Large intestine (tissue), 3 donors: ENCODE data around the gene PGAM5. TPM values are rescaled to one million over a fixed set of nuclear protein-coding genes. Genes with fewer than 3 reads are reported as not detected.
A peak's percentile ranks its signal among the peaks of the same experiment; 100 is the strongest.

Experiments used
- DNase-seq, 2 donors: peaks; one replicate each; pipeline versions ENCODE4 v3.0.0 to v3.0.0-alpha.2; 2013
- H3K27ac ChIP-seq: one replicate; pipeline ENCODE4 v1.5.1; 2013; ENCODE audit warnings: low read length
- H3K27me3 ChIP-seq: 2 replicates; pipeline ENCODE4 v1.6.1; 2013; ENCODE audit warnings: low read length; ENCODE audit not compliant: control insufficient read depth, insufficient read depth
- H3K36me3 ChIP-seq: 2 replicates; pipeline ENCODE4 v1.6.1; 2013; ENCODE audit warnings: low read length; ENCODE audit not compliant: control insufficient read depth, insufficient read depth
- H3K4me1 ChIP-seq: one replicate; pipeline ENCODE4 v1.6.1; 2013; ENCODE audit warnings: low read length; ENCODE audit not compliant: control insufficient read depth, insufficient read depth
- H3K4me3 ChIP-seq: one replicate; pipeline ENCODE4 v1.5.1; 2013; ENCODE audit warnings: low read length
- H3K9me3 ChIP-seq: one replicate; pipeline ENCODE4 v1.6.1; 2013; ENCODE audit warnings: mild to moderate bottlenecking, low read depth, low read length, moderate library complexity; ENCODE audit not compliant: control insufficient read depth
- WGBS: methylation state at CpG from one replicate; pipeline ENCODE4 v1.1.5; 2013; ENCODE audit warnings: low lambda C conversion rate; ENCODE audit not compliant: insufficient coverage; 5-methylcytosine and 5-hydroxymethylcytosine counted together
- polyA plus RNA-seq: library from polyadenylated mRNA; unstranded; fragments of 120-200 nt; gene quantifications from one replicate; pipeline ENCODE4 v1.2.1, GENCODE V29; 2013

Gene PGAM5
- polyA plus RNA-seq, 1 donor, result 23.3 TPM

- WGBS, result no CpG with 5 or more reads among the region's 97 CpGs
- DNase-seq, result peak in 1 of 2 donors; percentile 65
- H3K4me3 ChIP-seq, result peak within 1 kb of the TSS; percentile 77
- peaks cover 3% of the 10 kb centered on the region for H3K4me1 ChIP-seq
- H3K36me3 ChIP-seq, result peaks cover 18% of the 10 kb centered on the region
- peak within 1 kb of the TSS; percentile 84 for H3K27ac ChIP-seq
- H3K9me3 ChIP-seq, result no peaks in the 10 kb centered on the region
- H3K27me3 ChIP-seq, result no peaks in the 10 kb centered on the region
Measured at GRCh38 chr12:132761032-132761920, 50.6 kb downstream of the PGAM5 start, which contains the start of gene ANKLE2. TSS of gene ANKLE2 (minus strand) at chr12:132761832. CDS start at chr12:132761798, 34 bp downstream.

GRCh38 chr12:132761921-132762583 lies 51.4 kb downstream of the PGAM5 start:
- no peaks in the 10 kb centered on the region for H3K27me3 ChIP-seq
- peak overlapping the region; percentile 65 for H3K4me3 ChIP-seq
- H3K9me3 ChIP-seq, result no peaks in the 10 kb centered on the region
- DNase-seq, result peak; percentile 85 to 93
- WGBS, result no CpG with 5 or more reads among the region's 89 CpGs
- peak overlapping the region; percentile 84 for H3K27ac ChIP-seq
- peaks cover 3% of the 10 kb centered on the region for H3K4me1 ChIP-seq
- peaks cover 14% of the 10 kb centered on the region for H3K36me3 ChIP-seq

DNA sequence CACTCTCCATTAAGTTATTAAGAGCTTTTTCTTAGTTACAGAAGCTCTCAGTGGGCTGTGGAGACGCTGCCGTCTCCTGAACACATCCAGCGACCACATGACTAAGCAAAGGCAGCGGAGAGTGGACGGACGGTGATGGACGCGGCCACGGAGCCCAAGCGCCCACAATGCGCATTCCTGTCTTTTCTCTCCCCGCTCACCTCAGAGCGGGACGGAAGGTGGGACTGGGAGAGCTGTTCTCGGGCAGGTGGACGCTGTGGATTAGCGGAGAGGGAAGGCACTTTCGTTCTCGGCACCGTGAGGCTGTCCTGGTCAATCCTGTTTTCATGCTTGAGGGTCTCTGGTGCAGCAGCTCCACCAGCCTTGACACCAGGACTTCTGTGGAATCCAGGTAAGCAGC lies 53.6 kb downstream of the PGAM5 start:
- no CpG with 5 or more reads among the region's 20 CpGs for WGBS
- H3K4me1 ChIP-seq, result peaks cover 3% of the 10 kb centered on the region

GRCh38 chr12:132765361-132765760 lies 54.7 kb downstream of the PGAM5 start:
- Histone ChIP-seq H3K27me3 (no peaks in the 10 kb centered on the region), H3K9me3 (no peaks in the 10 kb centered on the region), H3K27ac (no peak overlapping the region), H3K4me1 (no peaks in the 10 kb centered on the region), H3K36me3 (peaks cover 8% of the 10 kb centered on the region), H3K4me3 (no peak overlapping the region)
- DNase-seq, result no peak
- no CpG with 5 or more reads among the region's 11 CpGs for WGBS

More for the DNA sequence above, 53.6 kb downstream of the PGAM5 start:
- Histone ChIP-seq H3K36me3 (peaks cover 4% of the 10 kb centered on the region), H3K9me3 (no peaks in the 10 kb centered on the region), H3K4me3 (no peak overlapping the region), H3K27ac (no peak overlapping the region), H3K27me3 (no peaks in the 10 kb centered on the region)
- DNase-seq, result no peak

- Histone ChIP-seq H3K4me1 (no peaks in the 10 kb centered on the region), H3K27me3 (no peaks in the 10 kb centered on the region), H3K36me3 (peaks cover 13% of the 10 kb centered on the region), H3K9me3 (no peaks in the 10 kb centered on the region), H3K4me3 (no peak overlapping the region), H3K27ac (no peak overlapping the region)
- 57% methylated on average over 6 of the region's 27 CpGs for WGBS
- DNase-seq, result peak in 1 of 2 donors; percentile 20
Measured at GRCh38 chr12:132766380-132767085, 55.9 kb downstream of the PGAM5 start.

GRCh38 chr12:132771126-132771838 lies 60.6 kb downstream of the PGAM5 start:
- no peaks in the 10 kb centered on the region for H3K27me3 ChIP-seq
- DNase-seq, result no peak
- no peaks in the 10 kb centered on the region for H3K9me3 ChIP-seq
- no CpG with 5 or more reads among the region's 15 CpGs for WGBS
- H3K4me3 ChIP-seq, result no peak overlapping the region
- peaks cover 52% of the 10 kb centered on the region for H3K36me3 ChIP-seq
- no peaks in the 10 kb centered on the region for H3K4me1 ChIP-seq
- H3K27ac ChIP-seq, result no peak overlapping the region

Other genes with a start within 250 kb of the PGAM5 start
- gene FBRSL1, start 220.7 kb upstream of the PGAM5 start, polyA plus RNA-seq, result 57.1 TPM
- gene LRCOL1, start 100.3 kb upstream of the PGAM5 start, polyA plus RNA-seq, result 0.40 TPM
- gene P2RX2, start 92.1 kb upstream of the PGAM5 start, polyA plus RNA-seq, result 24.1 TPM
- gene POLE, start 23.5 kb upstream of the PGAM5 start, polyA plus RNA-seq, result 48.1 TPM
- gene PXMP2, start 23.3 kb upstream of the PGAM5 start, polyA plus RNA-seq, result 45.5 TPM
- gene ANKLE2, start 51.0 kb downstream of the PGAM5 start, polyA plus RNA-seq, result 60.2 TPM
- 31.9 TPM for gene GOLGA3, start 118.0 kb downstream of the PGAM5 start, polyA plus RNA-seq
- 31.9 TPM for gene CHFR, start 176.8 kb downstream of the PGAM5 start, polyA plus RNA-seq
- 20.0 TPM for gene ZNF605, start 245.5 kb downstream of the PGAM5 start, polyA plus RNA-seq